ENCODE measurements around the gene DIAPH3. TPM values are rescaled to one million over a fixed set of nuclear protein-coding genes. Genes with fewer than 3 reads are reported as not detected.

DIAPH3 gene
- total and polyA plus RNA-seq, 2 donors (not counting 1 experiment from before 2014, with no cell fraction given), result 0.03 to 0.10 TPM

DNA sequence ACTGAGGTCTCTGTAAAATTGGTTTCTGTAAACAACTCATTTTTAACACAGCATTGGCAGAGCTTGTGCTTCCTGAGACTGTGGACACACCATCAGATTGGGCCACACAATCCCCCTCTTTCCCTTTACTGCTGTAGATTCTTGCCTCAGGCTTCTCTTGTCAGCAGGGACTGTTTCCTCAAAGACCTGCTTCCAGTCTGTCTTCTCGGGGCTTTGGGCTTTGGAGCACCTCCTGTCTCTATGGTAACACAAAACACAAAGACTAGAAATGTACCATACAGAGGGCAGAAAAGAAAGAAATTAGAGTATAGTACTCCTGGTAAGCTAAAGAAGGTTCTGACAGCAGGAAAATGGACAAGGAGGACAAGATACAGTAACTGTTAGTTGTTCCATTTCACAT, 484.5 kb downstream of the DIAPH3 start:
- WGBS (ENCODE audit: insufficient coverage), result no CpG with 5 or more reads among the region's 1 CpG
- Histone ChIP-seq H3K36me3 (replicated peaks in 1 of 2; ENCODE audit: control extremely low read depth in 1 of 2, control insufficient read depth in 1 of 2, extremely low read depth in 1 of 2, insufficient read depth in 2 of 2, low read length in 1 of 2) (no peaks in the 10 kb centered on the region), H3K4me3 (ENCODE audit: control extremely low read depth in 1 of 5, extremely low read depth in 1 of 5, insufficient read depth in 1 of 5, low read depth in 2 of 5, low read length in 4 of 5) (no peak overlapping the region), H3K27me3 (replicated peaks in 1 of 4; ENCODE audit: control extremely low read depth in 1 of 4, control insufficient read depth in 3 of 4, insufficient read depth in 4 of 4, low read length in 3 of 4) (no peaks in the 10 kb centered on the region), H3K9ac (ENCODE audit: low read length) (no peak overlapping the region), H3K79me2 (ENCODE audit: control insufficient read depth, insufficient read depth, low read length) (no peaks in the 10 kb centered on the region), H3K4me1 (ENCODE audit: control insufficient read depth in 2 of 2, insufficient read depth in 2 of 2, low read length in 2 of 2) (no peaks in the 10 kb centered on the region), H3K4me2 (replicated peaks; ENCODE audit: low read depth, low read length, poor library complexity, severe bottlenecking) (no peak overlapping the region), H3K27ac (ENCODE audit: low read length in 2 of 2) (no peak overlapping the region), H4K20me1 (ENCODE audit: control insufficient read depth, insufficient read depth, low read length, poor library complexity, severe bottlenecking) (no peaks in the 10 kb centered on the region), H3K9me3 (ENCODE audit: control extremely low read depth in 1 of 3, control insufficient read depth in 2 of 3, insufficient read depth in 1 of 3, low read length in 2 of 3) (no peaks in the 10 kb centered on the region), H2AFZ (ENCODE audit: insufficient read depth, low read depth, low read length, poor library complexity, severe bottlenecking) (no peak overlapping the region)
- intact Hi-C loops (cut with micrococcal nuclease), result no loop called here
- no peaks in the 10 kb centered on the region for H3K9me3 Mint-ChIP-seq (ENCODE audit: insufficient read depth)
- ChIA-PET POLR2A (no interaction called here), CTCF (interaction anchor here (0.7 to 4.7 kb wide), 3 partner anchors 363 to 752 kb away, joined by 3 to 43 read pairs (median 15); no protein-coding TSS in a partner anchor)
- DNase-seq, result no peak
- H3K4me3 Mint-ChIP-seq, result no peak overlapping the region
- no peaks in the 10 kb centered on the region for H3K27me3 Mint-ChIP-seq
- H3K27ac Mint-ChIP-seq, result no peak overlapping the region
- TF ChIP-seq, protein P1, sequence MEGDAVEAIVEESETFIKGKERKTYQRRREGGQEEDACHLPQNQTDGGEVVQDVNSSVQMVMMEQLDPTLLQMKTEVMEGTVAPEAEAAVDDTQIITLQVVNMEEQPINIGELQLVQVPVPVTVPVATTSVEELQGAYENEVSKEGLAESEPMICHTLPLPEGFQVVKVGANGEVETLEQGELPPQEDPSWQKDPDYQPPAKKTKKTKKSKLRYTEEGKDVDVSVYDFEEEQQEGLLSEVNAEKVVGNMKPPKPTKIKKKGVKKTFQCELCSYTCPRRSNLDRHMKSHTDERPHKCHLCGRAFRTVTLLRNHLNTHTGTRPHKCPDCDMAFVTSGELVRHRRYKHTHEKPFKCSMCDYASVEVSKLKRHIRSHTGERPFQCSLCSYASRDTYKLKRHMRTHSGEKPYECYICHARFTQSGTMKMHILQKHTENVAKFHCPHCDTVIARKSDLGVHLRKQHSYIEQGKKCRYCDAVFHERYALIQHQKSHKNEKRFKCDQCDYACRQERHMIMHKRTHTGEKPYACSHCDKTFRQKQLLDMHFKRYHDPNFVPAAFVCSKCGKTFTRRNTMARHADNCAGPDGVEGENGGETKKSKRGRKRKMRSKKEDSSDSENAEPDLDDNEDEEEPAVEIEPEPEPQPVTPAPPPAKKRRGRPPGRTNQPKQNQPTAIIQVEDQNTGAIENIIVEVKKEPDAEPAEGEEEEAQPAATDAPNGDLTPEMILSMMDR (IDR thresholded peaks at IDR 0.05), result no peak
- no peak for TF ChIP-seq EZH2 (IDR thresholded peaks at IDR 0.05; ENCODE audit: borderline replicate concordance, insufficient read depth, low read depth, low read length, poor library complexity, severe bottlenecking)
- no peaks in the 10 kb centered on the region for H3K4me1 Mint-ChIP-seq
- no peak for ATAC-seq (ENCODE audit: low read depth)

DNA sequence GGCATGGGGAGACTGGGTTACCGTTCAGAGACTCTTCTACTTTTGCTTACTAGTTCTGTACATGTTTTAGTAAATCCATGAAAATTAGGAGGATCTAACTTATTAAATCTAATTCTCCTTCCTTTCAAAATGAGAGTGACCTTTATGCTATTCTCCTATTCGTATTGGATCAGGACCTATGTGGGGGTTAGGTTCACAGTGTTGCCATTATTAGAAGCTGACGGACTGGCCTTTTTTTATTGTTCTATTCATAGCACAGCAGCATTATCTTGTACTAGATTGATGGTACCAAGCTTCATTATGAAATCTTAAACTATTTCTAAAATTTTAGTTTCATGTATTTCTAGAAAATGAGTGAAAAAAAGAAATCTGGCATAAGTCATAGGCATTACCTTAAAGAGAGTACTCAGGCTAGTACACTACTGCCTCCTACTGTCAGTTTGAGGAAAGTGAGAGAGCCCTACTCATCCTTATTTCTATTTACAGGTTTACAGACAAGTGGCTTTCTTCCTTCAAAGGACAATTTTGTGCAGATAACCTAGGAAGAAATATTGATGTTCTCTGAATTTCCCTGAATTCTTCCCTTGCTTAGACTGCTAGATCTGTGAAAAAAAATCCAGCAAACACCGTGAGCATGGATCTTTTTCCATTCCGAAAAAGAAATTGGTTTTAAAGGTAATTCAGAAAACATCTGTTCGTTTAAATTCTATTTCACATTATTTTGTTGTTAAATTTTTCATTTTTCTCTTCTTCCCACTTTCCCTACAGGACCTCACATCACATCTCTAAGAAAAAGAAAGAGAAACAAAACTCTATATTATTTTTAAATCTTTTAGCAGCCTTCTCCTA, 485.5 kb downstream of the DIAPH3 start:
- H4K20me1 ChIP-seq (ENCODE audit: control insufficient read depth, insufficient read depth, low read length, poor library complexity, severe bottlenecking), result no peaks in the 10 kb centered on the region
- H3K4me3 Mint-ChIP-seq, result no peak overlapping the region
- POLR2A ChIA-PET, result no interaction called here
- no peak overlapping the region for H3K9ac ChIP-seq (ENCODE audit: low read length)
- peaks cover under 1% of the 10 kb centered on the region for H3K4me1 Mint-ChIP-seq
- intact Hi-C loops (cut with micrococcal nuclease), result no loop called here
- CTCF ChIA-PET, result interaction anchor here (0.7 to 4.7 kb wide), 5 partner anchors 10 to 753 kb away, joined by 3 to 43 read pairs (median 4); no protein-coding TSS in a partner anchor
- no peaks in the 10 kb centered on the region for H3K79me2 ChIP-seq (ENCODE audit: control insufficient read depth, insufficient read depth, low read length)
- no peak overlapping the region for H3K4me3 ChIP-seq (ENCODE audit: control extremely low read depth in 1 of 5, extremely low read depth in 1 of 5, insufficient read depth in 1 of 5, low read depth in 2 of 5, low read length in 4 of 5)
- H3K27me3 Mint-ChIP-seq, result no peaks in the 10 kb centered on the region
- H3K4me2 ChIP-seq (replicated peaks; ENCODE audit: low read depth, low read length, poor library complexity, severe bottlenecking), result no peak overlapping the region
- no peak overlapping the region for H3K27ac Mint-ChIP-seq
- TF ChIP-seq EZH2 (IDR thresholded peaks at IDR 0.05; ENCODE audit: borderline replicate concordance, insufficient read depth, low read depth, low read length, poor library complexity, severe bottlenecking), result no peak
- TF ChIP-seq, protein P1 (IDR thresholded peaks at IDR 0.05), result peak; percentile 50
- WGBS (ENCODE audit: insufficient coverage), result no CpG with 5 or more reads among the region's 6 CpGs
- DNase-seq (peak; percentile 5), ATAC-seq (ENCODE audit: low read depth) (no peak)
- no peak overlapping the region for H2AFZ ChIP-seq (ENCODE audit: insufficient read depth, low read depth, low read length, poor library complexity, severe bottlenecking)
- H3K4me1 ChIP-seq (ENCODE audit: control insufficient read depth in 2 of 2, insufficient read depth in 2 of 2, low read length in 2 of 2), result no peaks in the 10 kb centered on the region
- H3K9me3 ChIP-seq (ENCODE audit: control extremely low read depth in 1 of 3, control insufficient read depth in 2 of 3, insufficient read depth in 1 of 3, low read length in 2 of 3), result no peaks in the 10 kb centered on the region
- no peaks in the 10 kb centered on the region for H3K9me3 Mint-ChIP-seq (ENCODE audit: insufficient read depth)
- no peaks in the 10 kb centered on the region for H3K36me3 ChIP-seq (replicated peaks in 1 of 2; ENCODE audit: control extremely low read depth in 1 of 2, control insufficient read depth in 1 of 2, extremely low read depth in 1 of 2, insufficient read depth in 2 of 2, low read length in 1 of 2)
- H3K27ac ChIP-seq (ENCODE audit: low read length in 2 of 2), result no peak overlapping the region
- no peaks in the 10 kb centered on the region for H3K27me3 ChIP-seq (replicated peaks in 1 of 4; ENCODE audit: control extremely low read depth in 1 of 4, control insufficient read depth in 3 of 4, insufficient read depth in 4 of 4, low read length in 3 of 4)
